GM18519 (cell line): ENCODE measurements around the gene PARP12.

Source experiments
- ATAC-seq: cut with Tn5 transposase; IDR thresholded peaks from one replicate; pipeline ENCODE4 v1.9.1; 2021; ENCODE audit warnings: mild to moderate bottlenecking, moderate library complexity; ENCODE audit not compliant: unreplicated experiment, low FRiP score

The PARP12 gene

GRCh38 chr7:140039896-140040295 is 22.9 kb downstream of the PARP12 start:
- no peak for ATAC-seq

DNA sequence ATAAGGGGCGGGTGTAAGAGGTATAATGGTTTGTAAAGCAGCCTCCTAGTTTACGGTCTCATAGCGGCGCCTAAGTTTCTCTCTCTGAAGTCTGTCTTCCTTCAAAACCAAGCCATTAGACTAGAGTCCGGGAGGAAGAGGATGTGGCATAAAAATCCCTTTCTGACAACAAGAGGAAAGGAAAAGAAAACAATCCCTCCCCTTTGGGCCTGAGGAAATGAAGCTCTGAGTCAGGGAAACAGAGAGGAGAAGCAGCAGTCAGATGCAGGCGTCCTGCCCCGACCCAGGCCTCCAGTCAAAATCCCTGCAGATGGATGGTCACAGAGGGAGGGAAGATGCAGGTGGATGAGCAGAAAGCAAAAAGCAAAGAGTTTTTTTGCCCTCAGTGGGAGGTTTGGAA is 23.7 kb downstream of the PARP12 start:
- no peak for ATAC-seq

DNA sequence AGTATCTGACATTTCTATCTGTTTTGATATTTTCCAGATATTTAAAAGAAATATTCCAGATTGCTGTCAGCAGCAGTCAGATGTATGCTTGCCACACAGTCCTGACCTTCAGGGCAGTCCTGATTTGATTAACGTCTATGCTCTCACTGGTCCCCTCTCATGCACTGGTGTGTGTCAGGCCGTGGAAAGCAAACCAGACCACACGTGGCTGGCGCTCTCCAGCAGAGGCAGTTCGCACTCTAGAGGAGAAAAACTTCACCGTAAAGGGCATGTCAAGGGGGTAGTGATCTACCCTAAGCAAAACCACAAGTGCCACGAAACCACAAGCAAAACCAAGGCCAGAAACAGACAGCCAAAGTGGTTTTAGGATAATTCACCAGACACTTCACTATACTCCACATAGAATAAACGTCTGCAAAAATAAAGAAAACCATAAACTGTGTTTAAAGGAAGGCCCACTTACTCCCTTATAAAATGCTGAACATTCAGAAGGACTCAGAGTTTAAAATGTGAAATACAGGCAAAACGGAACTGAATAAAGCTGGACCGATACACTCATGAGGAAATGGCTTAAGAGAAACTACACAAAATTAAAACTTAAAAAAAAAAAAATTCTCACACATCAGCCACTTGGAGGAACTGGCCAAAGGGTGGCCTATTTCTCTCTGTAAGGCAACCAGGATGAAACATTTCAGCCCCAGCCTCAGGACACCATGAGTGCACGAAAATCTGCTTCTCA is 26.4 kb downstream of the PARP12 start:
- ATAC-seq: no peak

DNA sequence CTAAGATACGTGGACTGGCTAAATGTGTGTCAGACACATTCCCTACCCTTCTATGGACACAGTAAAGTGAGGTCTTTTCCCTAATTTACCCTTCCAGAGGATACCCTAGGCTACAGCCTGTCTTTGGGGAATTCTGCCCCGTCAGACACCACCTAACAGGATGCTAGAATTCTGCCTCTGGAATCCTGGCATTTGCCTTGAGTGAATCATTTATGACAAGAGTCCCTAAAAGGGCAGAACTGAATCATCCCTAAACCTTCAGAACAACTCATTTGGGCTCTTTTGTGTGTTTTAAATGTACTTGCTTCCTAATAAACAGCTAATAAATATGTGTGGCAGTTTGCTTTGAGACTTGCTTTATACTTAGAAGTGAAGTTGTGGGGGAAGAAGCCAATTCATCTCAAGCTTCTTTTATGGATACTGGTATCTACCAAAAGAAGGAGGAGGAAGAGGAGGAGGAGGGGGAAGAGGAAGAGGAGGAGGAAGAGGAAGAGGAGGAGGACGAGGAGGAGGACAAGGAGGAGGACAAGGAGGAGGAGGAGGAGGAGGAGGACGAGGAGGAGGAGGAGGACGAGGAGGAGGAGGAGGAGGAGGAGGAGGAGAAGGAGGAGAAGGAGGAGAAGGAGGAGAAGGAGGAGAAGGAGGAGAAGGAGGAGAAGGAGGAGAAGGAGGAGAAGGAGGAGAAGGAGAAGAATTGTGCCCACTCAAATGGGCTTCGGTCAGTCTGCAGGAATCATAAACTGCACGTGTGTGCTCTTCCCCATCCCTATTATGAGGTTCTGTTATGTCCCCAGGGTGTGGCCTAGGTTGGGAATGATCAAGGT is 27.1 kb downstream of the PARP12 start:
- no peak for ATAC-seq

DNA sequence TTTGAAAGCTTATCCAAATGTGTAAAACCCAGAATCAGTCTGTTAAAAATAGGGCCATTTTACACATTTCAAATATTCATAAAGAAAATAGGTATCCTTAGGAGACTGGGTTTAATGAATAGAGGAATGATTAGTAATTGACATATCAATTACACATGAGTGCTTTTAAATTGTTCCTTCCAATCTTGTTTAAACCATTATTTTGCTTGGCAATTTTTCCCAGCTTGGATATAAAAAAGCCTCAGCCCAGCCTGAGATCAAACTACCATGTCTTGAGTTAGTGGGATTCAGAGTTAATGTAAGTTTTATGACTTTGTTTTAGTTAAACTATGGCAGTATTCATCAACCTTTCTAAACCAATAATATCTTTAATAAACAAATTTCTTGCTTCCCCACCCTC is 28.3 kb downstream of the PARP12 start:
- ATAC-seq: no peak

DNA sequence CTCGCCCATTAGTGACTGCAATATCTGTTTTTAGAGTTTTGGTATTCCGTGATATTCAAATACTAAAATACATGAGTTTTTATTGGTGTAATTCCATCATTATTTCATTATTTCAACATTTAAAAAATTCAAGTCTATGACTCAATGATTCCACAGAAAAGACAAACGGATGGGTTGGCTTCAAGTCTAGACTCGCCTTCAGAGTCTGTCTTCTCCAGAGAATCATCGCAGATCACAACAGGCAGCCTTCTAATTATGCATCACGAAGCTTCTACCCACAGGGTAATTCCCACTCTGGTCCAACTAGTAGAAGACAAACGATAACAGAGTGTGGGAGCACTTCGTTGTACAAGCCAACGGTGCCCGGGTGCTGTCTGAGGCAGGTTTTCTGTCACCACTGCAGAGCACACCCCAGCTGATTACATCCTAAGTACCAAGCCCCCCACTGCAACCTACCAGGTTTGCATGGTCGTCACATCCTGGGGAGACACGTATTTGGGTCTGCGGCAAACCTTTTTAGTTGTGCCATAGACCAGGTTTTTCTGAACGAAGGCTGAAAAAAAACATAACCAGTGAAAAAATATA is 28.9 kb downstream of the PARP12 start:
- no peak for ATAC-seq

DNA sequence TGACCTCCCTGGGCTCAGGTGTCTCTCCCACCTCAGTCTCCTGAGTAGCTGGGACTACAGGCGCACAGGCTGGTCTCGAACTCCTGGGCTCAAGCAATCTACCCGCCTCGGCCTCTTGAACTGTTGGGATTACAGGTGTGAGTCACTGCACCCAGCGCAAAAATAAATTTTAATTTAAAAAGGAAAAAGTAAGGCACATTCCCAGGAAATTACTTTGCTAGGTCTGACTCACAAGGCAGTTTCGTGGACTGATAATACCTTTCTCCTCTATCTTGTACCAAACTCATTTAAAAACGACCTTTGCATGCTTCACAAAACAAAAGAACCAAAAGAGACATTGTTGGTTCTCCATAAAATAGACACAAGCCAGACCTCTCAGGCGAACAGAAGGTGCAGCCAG is 29.7 kb downstream of the PARP12 start:
- no peak for ATAC-seq

- no peak for ATAC-seq
These were observed 31.4 kb downstream of the PARP12 start for GRCh38 chr7:140031364-140031763.

DNA sequence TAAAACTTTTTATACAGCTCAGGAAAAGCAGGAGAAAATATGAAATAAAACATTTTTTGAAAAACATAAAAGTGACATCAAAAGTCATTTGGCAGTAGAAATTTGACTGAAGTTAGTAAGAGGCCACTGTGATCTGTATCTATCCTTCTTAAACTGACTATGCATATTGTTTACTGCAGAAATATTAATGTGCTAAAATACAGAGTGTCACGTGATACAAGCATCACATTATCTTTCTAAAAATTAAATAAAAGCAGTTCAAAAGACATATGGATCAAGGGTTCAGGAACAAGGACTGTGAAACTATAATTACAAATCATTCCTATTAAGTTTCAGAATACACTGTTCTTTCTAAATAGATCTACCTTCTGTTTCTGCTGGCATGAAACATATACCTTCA is 33.7 kb downstream of the PARP12 start:
- no peak for ATAC-seq

- no peak for ATAC-seq
These were observed 34.4 kb downstream of the PARP12 start for GRCh38 chr7:140028311-140028710.

- no peak for ATAC-seq
These were observed 34.9 kb downstream of the PARP12 start for GRCh38 chr7:140027858-140028257.

DNA sequence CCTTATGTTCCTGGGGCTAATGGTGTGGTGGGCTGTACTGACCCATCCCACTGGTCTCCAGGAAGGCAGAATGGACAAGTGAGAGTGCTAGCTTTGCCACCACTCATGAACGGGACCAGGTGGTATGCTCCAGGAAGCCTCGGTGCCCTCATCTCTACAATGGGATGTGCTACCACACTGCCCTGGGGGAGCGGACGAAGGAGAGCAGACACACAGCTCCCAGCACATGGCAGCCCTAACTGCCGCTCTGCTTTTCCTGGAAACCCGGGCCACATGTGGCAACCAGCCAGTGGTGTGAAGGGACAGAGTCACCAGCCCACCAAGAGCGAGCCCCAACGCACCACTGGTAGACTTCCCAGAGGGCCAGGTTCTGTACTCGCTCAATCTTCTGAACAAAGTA is 35.8 kb downstream of the PARP12 start:
- ATAC-seq: no peak

DNA sequence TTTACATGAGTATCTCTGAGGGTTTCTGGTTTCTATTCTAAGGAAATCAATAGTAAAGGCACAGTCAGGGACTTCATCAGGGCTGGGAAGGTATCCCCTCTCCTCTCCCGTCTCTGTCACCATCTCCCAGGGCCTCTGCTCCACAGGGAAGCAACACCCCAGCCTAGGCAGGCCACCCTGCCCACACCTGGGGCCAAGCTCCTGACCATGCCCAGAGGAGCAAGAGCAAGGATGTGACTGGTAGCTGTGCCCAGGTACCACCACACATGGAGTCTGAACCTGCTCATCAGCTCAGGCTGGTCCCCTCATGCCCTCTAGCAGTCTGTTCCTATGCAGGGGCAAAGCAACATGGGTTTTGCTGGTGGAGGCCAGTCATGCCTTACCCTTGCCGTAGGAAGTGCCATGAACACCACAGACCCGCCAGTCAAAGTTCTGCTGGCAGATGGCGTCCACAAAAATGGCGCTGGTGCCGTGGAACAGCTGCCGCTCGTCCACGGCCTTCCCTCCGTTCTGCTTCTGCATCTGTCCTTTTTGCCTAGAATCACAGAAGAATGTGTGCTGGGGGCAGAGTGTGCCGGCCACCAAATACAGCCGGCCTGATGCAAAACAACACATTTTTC is 36.8 kb downstream of the PARP12 start:
- no peak for ATAC-seq

DNA sequence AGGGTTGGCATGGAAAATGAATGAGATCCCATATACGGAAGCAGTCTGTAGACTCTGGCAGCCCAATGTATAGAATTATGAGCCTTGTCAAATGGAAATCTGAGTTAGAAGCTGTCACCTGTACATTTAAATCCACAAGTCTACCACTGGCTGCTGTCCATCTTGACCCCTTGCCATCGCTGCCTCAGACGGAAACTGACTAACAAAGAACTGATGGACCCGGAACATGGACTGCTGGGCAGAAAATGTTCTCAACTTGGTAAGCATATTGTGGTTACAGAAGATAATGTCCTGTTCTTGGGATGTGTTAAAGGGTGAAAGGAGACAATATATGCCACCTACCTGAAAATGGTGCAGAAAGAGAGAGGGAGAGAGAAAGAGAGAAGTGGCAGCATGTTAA is 37.5 kb downstream of the PARP12 start:
- no peak for ATAC-seq

GRCh38 chr7:140024585-140024984 is 38.2 kb downstream of the PARP12 start:
- ATAC-seq: no peak

GRCh38 chr7:140023728-140024127 is 39.0 kb downstream of the PARP12 start:
- ATAC-seq: no peak

DNA sequence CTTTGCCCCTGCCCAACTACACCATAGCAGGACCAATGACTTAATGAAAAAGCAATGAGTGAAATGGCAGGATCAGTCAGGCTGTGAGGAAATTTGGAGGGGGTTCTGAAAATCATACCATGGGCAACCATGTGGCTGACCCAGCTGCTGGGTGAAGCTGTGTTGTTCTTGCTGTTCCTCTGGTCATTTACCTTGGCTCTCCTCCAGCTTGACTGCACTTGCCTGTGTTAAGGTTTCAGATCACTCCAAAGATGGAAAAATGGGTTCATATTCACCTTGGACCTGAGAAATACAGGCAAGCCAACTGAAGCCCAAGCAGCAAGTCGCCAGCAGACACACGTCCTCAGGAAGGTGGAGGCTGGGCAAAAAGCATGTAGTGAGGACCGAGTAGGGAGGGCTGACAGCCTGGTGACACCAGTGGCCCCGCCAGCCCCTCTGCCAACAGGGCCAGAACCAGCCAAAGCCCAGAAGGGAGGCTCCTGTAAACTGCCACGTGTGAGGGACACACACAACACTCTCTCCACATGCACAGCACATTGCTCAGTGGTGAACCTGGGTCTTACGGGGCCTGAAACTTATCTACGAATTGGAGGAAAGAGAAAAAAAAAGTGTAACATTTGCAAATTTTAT is 40.1 kb downstream of the PARP12 start:
- no peak for ATAC-seq

- no peak for ATAC-seq
These were observed 41.1 kb downstream of the PARP12 start for GRCh38 chr7:140021603-140022002.

GRCh38 chr7:140019606-140020005 is 43.1 kb downstream of the PARP12 start:
- no peak for ATAC-seq

DNA sequence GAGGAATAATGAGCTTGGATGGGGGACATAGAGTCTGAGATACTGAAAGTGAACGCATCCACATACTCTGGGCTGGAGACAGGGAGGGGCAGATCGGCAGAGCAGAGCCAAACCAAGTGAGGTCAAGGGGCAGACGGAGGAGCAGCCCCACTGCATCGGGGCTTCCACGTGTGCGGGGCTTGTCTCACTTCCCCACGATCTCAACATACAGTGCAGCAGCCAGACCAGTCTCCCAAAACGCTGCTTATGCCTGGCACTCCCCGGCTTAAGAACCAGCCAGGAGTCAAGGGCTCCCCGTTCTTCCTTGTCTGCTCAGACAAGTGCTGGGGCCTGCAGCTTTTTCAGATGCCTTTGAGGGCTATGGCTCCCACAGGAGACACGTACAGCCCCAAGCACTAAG is 43.6 kb downstream of the PARP12 start:
- no peak for ATAC-seq
